HEK293 (cell line): ENCODE measurements around the gene TRIM27.

Experiments used
- BCL11A ChIP-seq: fragments of 450-650 bp; formaldehyde crosslinking; IDR thresholded peaks from 2 replicates; pipeline ENCODE4 v1.5.1; 2016; ENCODE audit warnings: low read depth, missing biosample characterization, missing genetic modification characterization
- CTCF ChIP-seq: fragments of 450-650 bp; formaldehyde crosslinking; IDR thresholded peaks from 2 replicates; pipeline ENCODE4 v1.5.1; 2016; ENCODE audit warnings: missing biosample characterization, missing genetic modification characterization
- HOXD13 ChIP-seq: sonication (generic); formaldehyde crosslinking; IDR thresholded peaks from 2 replicates; pipeline ENCODE4 v1.8.0; 2022; ENCODE audit warnings: missing genetic modification reagents, borderline replicate concordance
- INSM2 ChIP-seq: fragments of 450-650 bp; formaldehyde crosslinking; IDR thresholded peaks from 2 replicates; pipeline ENCODE4 v1.5.1; 2016; ENCODE audit warnings: missing biosample characterization, missing genetic modification characterization
- KLF1 ChIP-seq: fragments of 450-650 bp; formaldehyde crosslinking; IDR thresholded peaks from 2 replicates; pipeline ENCODE4 v1.5.1; 2016; ENCODE audit warnings: missing biosample characterization, missing genetic modification characterization
- KLF7 ChIP-seq: fragments of 450-650 bp; formaldehyde crosslinking; IDR thresholded peaks from 2 replicates; pipeline ENCODE4 v1.5.1; 2016; ENCODE audit warnings: missing biosample characterization, missing genetic modification characterization, borderline replicate concordance
- MEIS1 ChIP-seq: sonication (generic); formaldehyde crosslinking; IDR thresholded peaks from 2 replicates; pipeline ENCODE4 v1.8.1; 2022; ENCODE audit warnings: missing genetic modification reagents, mild to moderate bottlenecking, borderline replicate concordance
- PRDM1 ChIP-seq: fragments of 450-650 bp; formaldehyde crosslinking; IDR thresholded peaks from 2 replicates; pipeline ENCODE4; 2016; ENCODE audit warnings: missing biosample characterization, missing genetic modification characterization
- SCRT2 ChIP-seq: fragments of 450-650 bp; formaldehyde crosslinking; IDR thresholded peaks from 2 replicates; pipeline ENCODE4 v1.5.1; 2016; ENCODE audit warnings: missing biosample characterization, missing genetic modification characterization
- YY1 ChIP-seq: fragments of 450-650 bp; formaldehyde crosslinking; IDR thresholded peaks from 2 replicates; pipeline ENCODE4 v1.5.1; 2018; ENCODE audit warnings: missing biosample characterization, missing genetic modification characterization
- ZBTB20 ChIP-seq: fragments of 450-650 bp; formaldehyde crosslinking; IDR thresholded peaks from 2 replicates; pipeline ENCODE4 v1.5.1; 2016; ENCODE audit warnings: missing biosample characterization, missing genetic modification characterization
- ZFP37 ChIP-seq: fragments of 450-650 bp; formaldehyde crosslinking; IDR thresholded peaks from 2 replicates; pipeline ENCODE4 v1.5.1; 2016; ENCODE audit warnings: missing biosample characterization, missing genetic modification characterization
- ZNF155 ChIP-seq: fragments of 450-650 bp; formaldehyde crosslinking; IDR thresholded peaks from 2 replicates; pipeline ENCODE4 v1.5.1; 2016; ENCODE audit warnings: missing biosample characterization, missing genetic modification characterization
- ZNF157 ChIP-seq: fragments of 450-650 bp; formaldehyde crosslinking; IDR thresholded peaks from 2 replicates; pipeline ENCODE4 v1.5.1; 2016; ENCODE audit warnings: missing biosample characterization, missing genetic modification characterization
- ZNF175 ChIP-seq: fragments of 450-650 bp; formaldehyde crosslinking; IDR thresholded peaks from 2 replicates; pipeline ENCODE4 v1.5.1; 2016; ENCODE audit warnings: missing biosample characterization, missing genetic modification characterization
- ZNF211 ChIP-seq: fragments of 450-650 bp; formaldehyde crosslinking; IDR thresholded peaks from 2 replicates; pipeline ENCODE4 v1.5.1; 2016; ENCODE audit warnings: low read depth, missing biosample characterization, missing genetic modification characterization
- ZNF311 ChIP-seq: fragments of 450-650 bp; formaldehyde crosslinking; IDR thresholded peaks from 2 replicates; pipeline ENCODE4 v1.5.1; 2017; ENCODE audit warnings: missing biosample characterization, missing genetic modification characterization, borderline replicate concordance
- ZNF48 ChIP-seq: fragments of 450-650 bp; formaldehyde crosslinking; IDR thresholded peaks from 2 replicates; pipeline ENCODE4 v1.5.1; 2016; ENCODE audit warnings: missing biosample characterization, missing genetic modification characterization
- ZNF488 ChIP-seq: fragments of 450-650 bp; formaldehyde crosslinking; IDR thresholded peaks from 2 replicates; pipeline ENCODE4 v1.5.1; 2016; ENCODE audit warnings: missing biosample characterization, missing genetic modification characterization
- ZNF521 ChIP-seq: fragments of 450-650 bp; formaldehyde crosslinking; IDR thresholded peaks from 2 replicates; pipeline ENCODE4 v1.5.1; 2017; ENCODE audit warnings: missing biosample characterization, mild to moderate bottlenecking, missing genetic modification characterization
- ZNF544 ChIP-seq: fragments of 450-650 bp; formaldehyde crosslinking; IDR thresholded peaks from 2 replicates; pipeline ENCODE4 v1.5.0; 2017; ENCODE audit warnings: missing biosample characterization, missing genetic modification characterization
- ZNF548 ChIP-seq: fragments of 450-650 bp; formaldehyde crosslinking; IDR thresholded peaks from 2 replicates; pipeline ENCODE4 v1.5.1; 2016; ENCODE audit warnings: missing biosample characterization, missing genetic modification characterization
- ZNF558 ChIP-seq: fragments of 450-650 bp; formaldehyde crosslinking; IDR thresholded peaks from 2 replicates; pipeline ENCODE4 v1.5.1; 2016; ENCODE audit warnings: missing biosample characterization, missing genetic modification characterization
- ZNF560 ChIP-seq: fragments of 450-650 bp; formaldehyde crosslinking; IDR thresholded peaks from 2 replicates; pipeline ENCODE4 v1.5.1; 2017; ENCODE audit warnings: missing biosample characterization, missing genetic modification characterization, borderline replicate concordance
- ZNF580 ChIP-seq: fragments of 450-650 bp; formaldehyde crosslinking; IDR thresholded peaks from 2 replicates; pipeline ENCODE4 v1.5.1; 2016; ENCODE audit warnings: missing biosample characterization, missing genetic modification characterization
- ZNF624 ChIP-seq: fragments of 450-650 bp; formaldehyde crosslinking; IDR thresholded peaks from 2 replicates; pipeline ENCODE4 v1.5.1; 2017; ENCODE audit warnings: missing biosample characterization, missing genetic modification characterization
- ZNF645 ChIP-seq: fragments of 450-650 bp; formaldehyde crosslinking; IDR thresholded peaks from 2 replicates; pipeline ENCODE4; 2016; ENCODE audit warnings: missing biosample characterization, missing genetic modification characterization
- ZNF707 ChIP-seq: fragments of 450-650 bp; formaldehyde crosslinking; IDR thresholded peaks from 2 replicates; pipeline ENCODE4 v1.5.1; 2016; ENCODE audit warnings: missing biosample characterization, missing genetic modification characterization
- ZNF776 ChIP-seq: fragments of 450-650 bp; formaldehyde crosslinking; IDR thresholded peaks from 2 replicates; pipeline ENCODE4 v1.5.0; 2017; ENCODE audit warnings: missing biosample characterization, missing genetic modification characterization, borderline replicate concordance
- ZSCAN23 ChIP-seq: fragments of 450-650 bp; formaldehyde crosslinking; IDR thresholded peaks from 2 replicates; pipeline ENCODE4 v1.5.1; 2016; ENCODE audit warnings: missing biosample characterization, missing genetic modification characterization
- ZXDB ChIP-seq: fragments of 450-650 bp; formaldehyde crosslinking; IDR thresholded peaks from 2 replicates; pipeline ENCODE4 v1.5.1; 2016; ENCODE audit warnings: missing biosample characterization, missing genetic modification characterization
- TF ChIP-seq, protein P1 (sequence below): fragments of 450-650 bp; formaldehyde crosslinking; IDR thresholded peaks from 2 replicates; pipeline ENCODE4 v1.5.1; 2016; ENCODE audit warnings: missing biosample characterization, missing genetic modification characterization, low read depth

The TRIM27 gene

GRCh38 chr6:28895131-28895812 lies 28.5 kb downstream of the TRIM27 start (continued):
- TF ChIP-seq ZNF48 (no peak), ZNF521 (no peak), ZNF580 (tag by site-specific recombination) (no peak), ZNF488 (tag by site-specific recombination) (no peak), ZFP37 (no peak), CTCF (tag by site-specific recombination) (no peak), YY1 (tag by site-specific recombination) (no peak), ZNF707 (no peak), SCRT2 (tag by site-specific recombination) (no peak), ZBTB20 (peak; percentile 37; the same call in 1 of the 2 replicates), INSM2 (tag by site-specific recombination) (no peak), ZNF175 (no peak), ZNF155 (no peak), ZNF548 (no peak), ZNF558 (tag by site-specific recombination) (no peak), ZNF211 (no peak), ZNF544 (tag by site-specific recombination) (no peak), ZNF624 (tag by site-specific recombination) (no peak), ZNF776 (no peak), PRDM1 (no peak), ZNF311 (tag by site-specific recombination) (no peak), KLF7 (tag by site-specific recombination) (no peak), ZNF645 (tag by site-specific recombination) (no peak), ZNF157 (tag by site-specific recombination) (no peak), ZXDB (tag by site-specific recombination) (no peak; the same call in 1 of the 2 replicates), ZNF560 (tag by site-specific recombination) (no peak), HOXD13 (peak; percentile 66; the same call in 1 of the 2 replicates), MEIS1 (CRISPR knock-in tag) (no peak), KLF1 (no peak), BCL11A (no peak), ZSCAN23 (no peak)
- TF ChIP-seq, protein P1, sequence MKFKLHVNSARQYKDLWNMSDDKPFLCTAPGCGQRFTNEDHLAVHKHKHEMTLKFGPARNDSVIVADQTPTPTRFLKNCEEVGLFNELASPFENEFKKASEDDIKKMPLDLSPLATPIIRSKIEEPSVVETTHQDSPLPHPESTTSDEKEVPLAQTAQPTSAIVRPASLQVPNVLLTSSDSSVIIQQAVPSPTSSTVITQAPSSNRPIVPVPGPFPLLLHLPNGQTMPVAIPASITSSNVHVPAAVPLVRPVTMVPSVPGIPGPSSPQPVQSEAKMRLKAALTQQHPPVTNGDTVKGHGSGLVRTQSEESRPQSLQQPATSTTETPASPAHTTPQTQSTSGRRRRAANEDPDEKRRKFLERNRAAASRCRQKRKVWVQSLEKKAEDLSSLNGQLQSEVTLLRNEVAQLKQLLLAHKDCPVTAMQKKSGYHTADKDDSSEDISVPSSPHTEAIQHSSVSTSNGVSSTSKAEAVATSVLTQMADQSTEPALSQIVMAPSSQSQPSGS (tag by site-specific recombination) = no peak
